Spleen (tissue), 11 donors: ENCODE results near the gene QRSL1. TPM values are rescaled to one million over a fixed set of nuclear protein-coding genes. Genes with fewer than 3 reads are reported as not detected.
A peak's percentile ranks its signal among the peaks of the same experiment; 100 is the strongest.

Experiments
- DNase-seq: peaks from one replicate; pipeline ENCODE4 v3.0.0-alpha.2; 2020
- H3K27ac ChIP-seq, 8 donors: fragments of 200-600 bp; sonication (generic) in 7 of 8; 1 replicate in 4 of 8; 2 replicates in 4 of 8; pipeline versions ENCODE4 v1.5.0 to v1.8.0; 2016 to 2021; ENCODE audit warnings: inconsistent platforms in 4 of 8, mild to moderate bottlenecking in 4 of 8, moderate library complexity in 1 of 8
- H3K27me3 ChIP-seq, 7 donors: fragments of 200-600 bp; sonication (generic) in 6 of 7; replicated peaks in 1 of 7; 1 replicate in 4 of 7; 2 replicates in 3 of 7; pipeline versions ENCODE4 v1.5.0 to v1.8.0; 2016 to 2021; ENCODE audit warnings: inconsistent platforms in 3 of 7, mild to moderate bottlenecking in 1 of 7
- H3K36me3 ChIP-seq, 6 donors: fragments of 200-600 bp; sonication (generic) in 5 of 6; 1 replicate in 4 of 6; 2 replicates in 2 of 6; pipeline versions ENCODE4 v1.5.0 to v1.8.0; 2016 to 2021; ENCODE audit warnings: inconsistent platforms in 2 of 6
- H3K4me1 ChIP-seq, 6 donors: fragments of 200-600 bp; sonication (generic) in 5 of 6; 1 replicate in 3 of 6; 2 replicates in 3 of 6; pipeline versions ENCODE4 v1.5.0 to v1.8.0; 2016 to 2021; ENCODE audit warnings: inconsistent platforms in 3 of 6
- H3K4me3 ChIP-seq, 8 donors: fragments of 200-600 bp; sonication (generic) in 7 of 8; 1 replicate in 4 of 8; 2 replicates in 4 of 8; pipeline versions ENCODE4 v1.5.0 to v1.8.0; 2016 to 2021; ENCODE audit warnings: inconsistent platforms in 4 of 8, mild to moderate bottlenecking in 4 of 8, moderate library complexity in 2 of 8
- H3K9me3 ChIP-seq, 8 donors: fragments of 200-600 bp; sonication (generic) in 7 of 8; 1 replicate in 4 of 8; 2 replicates in 4 of 8; pipeline versions ENCODE4 v1.5.0 to v1.8.0; 2016 to 2021; ENCODE audit warnings: inconsistent platforms in 4 of 8
- CTCF ChIP-seq, 11 experiments: fragments of 200-600 bp in 7 of 11; fragments of 450-650 bp in 4 of 11; sonication (generic) in 4 of 11; IDR thresholded peaks in 8 of 11; conservative IDR thresholded peaks in 3 of 11; 1 replicate in 7 of 11; 2 replicates in 4 of 11; pipeline versions ENCODE4 v1.4.0 to v1.8.0; 2016 to 2021; ENCODE audit warnings: antibody characterized with exemption in 11 of 11, inconsistent platforms in 4 of 11, mild to moderate bottlenecking in 1 of 11
- POLR2A ChIP-seq, 3 donors: fragments of 450-650 bp; IDR thresholded peaks; one replicate each; pipeline ENCODE4 v1.5.1; 2017; ENCODE audit warnings: antibody characterized with exemption in 3 of 3, mild to moderate bottlenecking in 1 of 3
- POLR2AphosphoS5 ChIP-seq, 3 donors: sonication (generic); formaldehyde crosslinking; IDR thresholded peaks; one replicate each; pipeline ENCODE4 v1.5.1; 2017; ENCODE audit warnings: antibody characterized with exemption in 3 of 3
- WGBS, 5 donors: extraction: QIAGEN DNeasy Blood & Tissue Kit in 3 of 5; methylation state at CpG; one replicate each; pipeline versions ENCODE4 v1.1.5 to v1.1.7; 2013 to 2018; 5-methylcytosine and 5-hydroxymethylcytosine counted together
- intact Hi-C: fragments of 100-400 bp; cut with DNase I; formaldehyde crosslinking; loops from one replicate; pipeline ENCODE4 v1.15.0; 2023; ENCODE audit warnings: low total_unique reads
- polyA plus RNA-seq, 3 donors: library from polyadenylated mRNA; stranded (reverse); fragments of 200-250 nt; gene quantifications; one replicate each; pipeline ENCODE4 v1.2.1, GENCODE V29; 2013
- total RNA-seq, 7 donors: library from RNA; depleted of rRNA in 3 of 7; stranded (reverse); fragments of >200 nt in 3 of 7; fragmentation: NEBNext Ultra II Directional in 4 of 7; extraction: Animal tissue kit (Norgen Biotek cat#: 25700) in 4 of 7; gene quantifications; one replicate each; pipeline versions ENCODE4 v1.1.0 to v1.2.1, GENCODE V29; 2016 to 2021
- donor health status: healthy with polysubstance abuse.
- donor health status: DM: no; HTN: no; CAD: no; lungs with moderate emphysema.
- donor health status: DM: no; HTN: no; CAD: no.
- donor health status: Bipolar disorder and iron deficiency.
- donor health status: healthy.
- donor health status: DM: no; HTN: no; CAD: no.
- donor health status: DM: yes; HTN: yes; CAD: no.

QRSL1 gene
- total and polyA plus RNA-seq, 10 donors = 16.4 to 27.9 (median 20.7) TPM

- Histone ChIP-seq H3K9me3 (no peaks in the 10 kb centered on the region), H3K36me3 (no peaks in the 10 kb centered on the region), H3K4me3 (no peak overlapping the region), H3K27ac (peak overlapping the region in 2 of 8 donors; percentile 35 to 50), H3K4me1 (peaks cover 0 to 18% (median 0%) of the 10 kb centered on the region in 6 donors), H3K27me3 (no peaks in the 10 kb centered on the region)
- intact Hi-C loops = no loop called here
- DNase-seq = no peak
- 89 to 97% (median 95%) methylated on average over 4 of the region's 4 CpGs for WGBS, 5 donors
- TF ChIP-seq POLR2AphosphoS5 (IDR thresholded peaks at IDR 0.05) (no peak), POLR2A (IDR thresholded peaks at IDR 0.05) (no peak), CTCF (IDR thresholded peaks at IDR 0.05 in 8 of 11, conservative IDR thresholded peaks at IDR 0.05 in 3 of 11) (no peak)
Measured at GRCh38 chr6:106684011-106684410, 54.6 kb downstream of the QRSL1 start.

- DNase-seq = no peak
- Histone ChIP-seq H3K4me1 (peaks cover 0 to 18% (median 0%) of the 10 kb centered on the region in 6 donors), H3K9me3 (no peaks in the 10 kb centered on the region), H3K36me3 (no peaks in the 10 kb centered on the region), H3K27ac (no peak overlapping the region), H3K4me3 (no peak overlapping the region), H3K27me3 (no peaks in the 10 kb centered on the region)
- WGBS, 5 donors = 80 to 96% (median 93%) methylated on average over 2 of the region's 2 CpGs
- intact Hi-C loops = no loop called here
- TF ChIP-seq POLR2AphosphoS5 (IDR thresholded peaks at IDR 0.05) = no peak
- no peak for TF ChIP-seq CTCF (IDR thresholded peaks at IDR 0.05 in 8 of 11, conservative IDR thresholded peaks at IDR 0.05 in 3 of 11)
- TF ChIP-seq POLR2A (IDR thresholded peaks at IDR 0.05) = no peak
Measured at GRCh38 chr6:106685833-106686232, 56.5 kb downstream of the QRSL1 start.

- no peak for DNase-seq
- peaks cover 0 to 18% (median 0%) of the 10 kb centered on the region in 6 donors for H3K4me1 ChIP-seq
- H3K27me3 ChIP-seq = no peaks in the 10 kb centered on the region
- H3K9me3 ChIP-seq = no peaks in the 10 kb centered on the region
- intact Hi-C loops = no loop called here
- 64 to 73% (median 69%) methylated on average over 6 of the region's 6 CpGs for WGBS, 5 donors
- H3K27ac ChIP-seq = no peak overlapping the region
- TF ChIP-seq CTCF (IDR thresholded peaks at IDR 0.05 in 8 of 11, conservative IDR thresholded peaks at IDR 0.05 in 3 of 11) (no peak), POLR2A (IDR thresholded peaks at IDR 0.05) (no peak), POLR2AphosphoS5 (IDR thresholded peaks at IDR 0.05) (no peak)
- no peak overlapping the region for H3K4me3 ChIP-seq
- no peaks in the 10 kb centered on the region for H3K36me3 ChIP-seq
Measured at GRCh38 chr6:106688177-106688951, 59.0 kb downstream of the QRSL1 start.

- intact Hi-C loops = no loop called here
- H3K4me1 ChIP-seq = peaks cover 0 to 9% (median 0%) of the 10 kb centered on the region in 6 donors
- H3K36me3 ChIP-seq = no peaks in the 10 kb centered on the region
- WGBS, 5 donors = 62 to 79% (median 74%) methylated on average over 6 of the region's 6 CpGs
- H3K9me3 ChIP-seq = no peaks in the 10 kb centered on the region
- no peak for DNase-seq
- no peak overlapping the region for H3K4me3 ChIP-seq
- no peak for TF ChIP-seq POLR2AphosphoS5 (IDR thresholded peaks at IDR 0.05)
- TF ChIP-seq CTCF (IDR thresholded peaks at IDR 0.05 in 8 of 11, conservative IDR thresholded peaks at IDR 0.05 in 3 of 11) = no peak
- no peak for TF ChIP-seq POLR2A (IDR thresholded peaks at IDR 0.05)
- H3K27me3 ChIP-seq = no peaks in the 10 kb centered on the region
- H3K27ac ChIP-seq = no peak overlapping the region
Measured at GRCh38 chr6:106692112-106692818, 62.9 kb downstream of the QRSL1 start.
